NOMO-1 treated with dmso at 0.1 percent for 144 hours (cell line): ENCODE results near the gene STRA6.

Experiments used
- DNase-seq: peaks from one replicate; lab custom pipeline; 2025; ENCODE audit not compliant: unreplicated experiment; lab: John Stamatoyannopoulos, UW

Gene STRA6

GRCh38 chr15:74133694-74134386 is 68.7 kb downstream of the STRA6 start:
- no peak for DNase-seq

- DNase-seq, result no peak
These were observed 69.6 kb downstream of the STRA6 start for GRCh38 chr15:74132681-74133651.

DNA sequence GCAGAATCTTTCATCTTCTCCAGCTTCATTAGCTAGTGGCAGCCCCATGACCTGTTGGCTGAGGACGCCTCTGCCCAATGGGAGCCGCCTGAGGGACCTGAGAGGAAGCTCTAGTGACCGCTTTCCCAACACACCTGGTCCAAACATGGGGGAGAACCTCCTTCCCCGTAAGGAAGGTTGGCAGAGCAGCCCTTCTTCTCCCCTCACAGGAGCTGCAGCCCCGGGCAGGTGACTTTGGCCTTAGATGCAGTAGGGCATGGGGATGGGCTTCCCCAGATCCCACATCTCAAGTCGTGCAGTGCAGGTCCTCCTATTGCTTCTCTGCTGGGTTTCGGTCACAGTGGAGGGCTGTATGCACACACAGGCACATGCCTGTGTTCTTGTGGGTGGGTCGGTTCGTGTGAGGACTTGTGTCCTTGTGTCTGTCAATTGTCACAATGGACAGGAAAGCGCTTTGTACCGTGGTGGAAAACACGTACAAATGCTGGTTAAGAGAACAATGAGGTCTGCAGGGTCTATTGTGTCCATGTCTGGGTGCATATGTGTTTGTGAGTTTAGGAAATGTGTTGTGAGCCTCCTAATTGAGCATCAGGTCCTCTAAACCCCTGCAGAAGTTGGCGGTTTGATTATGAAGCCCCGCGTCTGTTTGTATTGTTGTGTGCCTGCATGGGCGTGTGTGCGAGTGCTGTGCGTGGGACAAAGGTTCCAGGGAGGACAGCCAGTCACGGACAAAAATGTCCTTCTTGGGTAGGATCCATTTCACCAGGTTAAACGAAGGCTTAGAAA is 70.8 kb downstream of the STRA6 start:
- no peak for DNase-seq

GRCh38 chr15:74130849-74131627 is 71.5 kb downstream of the STRA6 start:
- DNase-seq, result no peak

GRCh38 chr15:74130155-74130848 is 72.3 kb downstream of the STRA6 start, which contains the start of gene ISLR2:
Gene ISLR2, plus strand, starts transcription at chr15:74130586. Its CDS starts 2,169 bp downstream, at chr15:74132755.
- no peak for DNase-seq

DNA sequence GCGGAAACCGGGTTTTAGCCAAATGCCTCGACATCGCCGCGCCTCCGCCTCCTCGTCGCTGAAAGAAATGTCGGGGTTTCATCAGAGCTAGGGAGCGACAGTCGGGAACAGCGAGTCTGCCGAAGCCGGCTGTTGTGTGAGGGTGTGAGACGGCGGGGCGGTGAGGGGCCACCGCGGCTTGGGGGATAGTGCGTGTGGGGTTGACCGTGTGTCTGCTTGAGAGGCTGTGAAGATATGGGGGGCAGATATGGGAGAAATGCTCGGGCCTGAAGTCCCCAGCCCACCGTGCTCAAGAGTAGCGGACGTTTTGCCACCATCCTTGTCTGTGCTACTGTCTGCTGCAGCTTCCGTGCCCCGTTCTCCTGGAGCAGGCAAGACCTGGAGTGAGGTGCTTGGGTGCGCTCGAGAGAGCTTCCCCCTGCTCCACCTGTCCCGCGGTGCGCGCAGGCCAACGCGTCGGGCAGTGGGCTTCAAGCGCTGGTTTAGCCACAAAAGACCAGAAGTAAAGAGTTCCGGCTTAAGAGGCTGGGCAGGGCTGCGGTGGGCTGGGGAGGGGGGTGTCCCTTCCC is 72.9 kb downstream of the STRA6 start:
- no peak for DNase-seq
